K562 (cell line): Measurements from ENCODE around the gene CZIB. TPM values are rescaled to one million over a fixed set of nuclear protein-coding genes. Genes with fewer than 3 reads are reported as not detected.

Experiments
- ARID2 ChIP-seq: fragments of 450-650 bp; IDR thresholded peaks from 2 replicates; pipeline ENCODE4 v1.6.1; 2017; ENCODE audit warnings: antibody characterized with exemption, mild to moderate bottlenecking
- DIDO1 ChIP-seq: fragments of 450-650 bp; IDR thresholded peaks from 2 replicates; pipeline ENCODE4 v1.6.1; 2016; ENCODE audit warnings: low read depth, missing biosample characterization, missing genetic modification characterization
- E2F3 ChIP-seq: fragments of 250-450 bp; sonication (Bioruptor Pico); IDR thresholded peaks from 2 replicates; pipeline ENCODE4 v1.4.0; 2020; ENCODE audit warnings: mild to moderate bottlenecking
- FOXK2 ChIP-seq, 2 experiments: fragments of 450-650 bp; IDR thresholded peaks in 1 of 2; conservative IDR thresholded peaks in 1 of 2; 2 replicates each; pipeline ENCODE4 v1.6.1; 2016; ENCODE audit warnings: low read depth in 2 of 2, mild to moderate bottlenecking in 1 of 2
- HNRNPUL1 ChIP-seq: fragments of 200-400 bp; formaldehyde crosslinking; IDR thresholded peaks from 2 replicates; pipeline ENCODE4 v1.6.1; 2017; ENCODE audit warnings: low read length
- MCM2 ChIP-seq: fragments of 450-650 bp; IDR thresholded peaks from 2 replicates; pipeline ENCODE4 v1.6.1; 2017; ENCODE audit warnings: low read depth, mild to moderate bottlenecking
- MCM3 ChIP-seq: fragments of 450-650 bp; IDR thresholded peaks from 2 replicates; pipeline ENCODE4 v1.6.1; 2016
- MCM7 ChIP-seq, 2 experiments: fragments of 450-650 bp; IDR thresholded peaks; 2 replicates each; pipeline ENCODE4 v1.6.1; 2016 to 2018
- MXD1 ChIP-seq: fragments of 250-450 bp; sonication (Bioruptor Pico); IDR thresholded peaks from 2 replicates; pipeline ENCODE4 v1.8.0; 2021; ENCODE audit warnings: borderline replicate concordance, mild to moderate bottlenecking, moderate library complexity; ENCODE audit not compliant: poor library complexity, severe bottlenecking
- NR2F6 ChIP-seq: fragments of 450-650 bp; formaldehyde crosslinking; IDR thresholded peaks from 2 replicates; pipeline ENCODE4 v1.4.0; 2020; ENCODE audit warnings: mild to moderate bottlenecking
- OTX1 ChIP-seq: fragments of 450-650 bp; formaldehyde crosslinking; IDR thresholded peaks from 2 replicates; pipeline ENCODE4 v1.4.0; 2022; ENCODE audit warnings: mild to moderate bottlenecking
- PHF20 ChIP-seq: fragments of 450-650 bp; IDR thresholded peaks from 2 replicates; pipeline ENCODE4 v1.6.1; 2018; ENCODE audit not compliant: partially characterized antibody
- RBM34 ChIP-seq: fragments of 200-400 bp; formaldehyde crosslinking; IDR thresholded peaks from 2 replicates; pipeline ENCODE4 v1.6.1; 2018; ENCODE audit warnings: low read length, borderline replicate concordance; ENCODE audit not compliant: insufficient read depth
- RNF2 ChIP-seq: sonication (generic); IDR thresholded peaks from 2 replicates; pipeline ENCODE4 v1.6.1; 2016
- SMAD2 ChIP-seq: fragments of 150-350 bp; IDR thresholded peaks from 2 replicates; pipeline ENCODE4 v1.6.1; 2014; ENCODE audit warnings: low read depth, mild to moderate bottlenecking, low read length
- SP1 ChIP-seq: sonication (generic); formaldehyde crosslinking; IDR thresholded peaks from 2 replicates; pipeline ENCODE4 v1.8.1; 2022; ENCODE audit warnings: mild to moderate bottlenecking, missing genetic modification reagents
- TCFL5 ChIP-seq: fragments of 250-450 bp; sonication (Bioruptor Pico); conservative IDR thresholded peaks from 2 replicates; pipeline ENCODE4 v1.6.1; 2021; ENCODE audit warnings: mild to moderate bottlenecking, moderate library complexity, matching md5 sums
- ZFP30 ChIP-seq: fragments of 250-450 bp; sonication (Bioruptor Pico); IDR thresholded peaks from 2 replicates; pipeline ENCODE4 v1.8.0; 2022; ENCODE audit warnings: moderate library complexity, mild to moderate bottlenecking, inconsistent platforms, borderline replicate concordance
- ZNF197 ChIP-seq: fragments of 200-800 bp; sonication (Bioruptor generic); IDR thresholded peaks from 2 replicates; pipeline ENCODE4 v1.6.1; 2016; ENCODE audit warnings: low read depth, missing genetic modification characterization, missing compliant biosample characterization
- ZNF232 ChIP-seq: sonication (generic); formaldehyde crosslinking; IDR thresholded peaks from 2 replicates; pipeline ENCODE4 v1.8.0; 2022; ENCODE audit warnings: mild to moderate bottlenecking, missing genetic modification reagents
- polyA plus RNA-seq, 8 experiments: library from polyadenylated mRNA; depleted of rRNA in 4 of 8; stranded (reverse) in 5 of 8; unstranded in 3 of 8; fragments of >200 nt; fragmentation: Nextera tagmentation in 2 of 8; fragmentation: Illumina TruSeq in 1 of 8; extraction: Ambion mirVana in 2 of 8; extraction: Trizol in 1 of 8; gene quantifications; 2 replicates each; pipeline versions ENCODE4 v1.2.1 to v1.2.3, GENCODE V29; 2011 to 2014; ENCODE audit warnings: inconsistent platforms in 1 of 8, missing spikeins in 1 of 8
- total RNA-seq, 7 experiments: library from RNA; depleted of rRNA in 6 of 7; stranded (reverse); fragments of >200 nt in 6 of 7; fragmentation: Illumina TruSeq in 2 of 7; extraction: Trizol in 2 of 7; gene quantifications; 2 replicates each; pipeline versions ENCODE4 v1.2.1 to v1.2.3, GENCODE V29; 2011 to 2021; ENCODE audit warnings: low replicate concordance in 1 of 7
- TF ChIP-seq, protein P1 (sequence below): fragments of 250-450 bp; sonication (Bioruptor Pico); IDR thresholded peaks from 2 replicates; pipeline ENCODE4 v1.9.0; 2021; ENCODE audit warnings: mild to moderate bottlenecking, inconsistent platforms
- TF ChIP-seq, protein P2 (sequence below): fragments of 200-800 bp; sonication (Bioruptor generic); IDR thresholded peaks from 2 replicates; pipeline ENCODE4 v1.6.1; 2016; ENCODE audit warnings: missing genetic modification characterization, missing compliant biosample characterization

The CZIB gene
- total and polyA plus RNA-seq, 9 of the 15 experiments (the other 6 are each of a cell fraction or from before 2014, with no cell fraction given): 52.6 to 111 (median 80.0) TPM

DNA sequence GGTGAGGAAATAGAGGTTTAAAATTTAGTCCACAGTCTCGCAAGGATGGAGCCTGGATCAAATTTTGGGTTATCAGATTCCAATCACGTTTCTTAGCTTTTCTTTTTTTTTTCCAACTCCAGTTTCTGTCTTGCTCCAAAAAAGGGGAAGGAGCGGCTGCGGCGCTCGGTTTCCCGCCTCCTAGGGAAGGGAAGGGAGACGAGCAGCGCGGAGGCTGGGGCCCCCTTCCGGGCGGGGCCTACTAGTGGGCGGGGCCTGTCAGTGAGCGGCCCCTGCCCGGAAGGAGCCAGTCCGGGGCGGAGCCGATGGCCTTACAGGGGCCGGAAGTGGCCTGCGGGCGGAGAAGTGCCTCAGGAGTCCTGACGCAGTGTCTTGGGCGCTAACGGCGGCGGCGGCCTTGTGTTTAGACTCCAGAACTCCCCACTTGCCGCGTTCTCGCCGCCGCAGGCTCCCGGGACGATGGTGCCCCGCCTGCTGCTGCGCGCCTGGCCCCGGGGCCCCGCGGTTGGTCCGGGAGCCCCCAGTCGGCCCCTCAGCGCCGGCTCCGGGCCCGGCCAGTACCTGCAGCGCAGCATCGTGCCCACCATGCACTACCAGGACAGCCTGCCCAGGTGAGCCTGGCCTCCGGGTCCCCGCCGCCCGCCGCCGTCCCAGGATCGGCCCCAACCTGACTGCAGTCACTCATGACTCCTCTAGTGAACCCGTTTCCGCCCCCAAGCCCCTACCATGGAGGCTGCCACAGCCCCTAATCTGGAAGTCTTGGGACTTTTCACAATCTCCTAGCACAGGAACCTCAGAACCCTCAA, 23.7 kb downstream of the CZIB start, which contains the start of gene CPT2 (continued):
- TF ChIP-seq NR2F6 (CRISPR knock-in tag) (no peak), MCM7 (IDR thresholded peaks at IDR 0.05) (no peak), ARID2 (no peak), TCFL5 (no peak), SP1 (peak; percentile 65; the same call in 1 of the 2 replicates), ZNF232 (CRISPR knock-in tag) (no peak), E2F3 (peak; percentile 86), PHF20 (peak; percentile 77), ZNF197 (CRISPR knock-in tag) (no peak), ZFP30 (CRISPR knock-in tag) (no peak), RBM34 (no peak), MXD1 (CRISPR knock-in tag) (no peak), FOXK2 (conservative IDR thresholded peaks at IDR 0.05 in 1 of 2, IDR thresholded peaks at IDR 0.05 in 1 of 2; ENCODE audit: low read depth in 2 of 2) (no peak), DIDO1 (tag) (peak; percentile 57; the same call in 1 of the 2 replicates), MCM2 (no peak), OTX1 (no peak), MCM3 (no peak), SMAD2 (no peak), HNRNPUL1 (no peak), RNF2 (peak; percentile 72; the same call in 1 of the 2 replicates)
- TF ChIP-seq, protein P1, sequence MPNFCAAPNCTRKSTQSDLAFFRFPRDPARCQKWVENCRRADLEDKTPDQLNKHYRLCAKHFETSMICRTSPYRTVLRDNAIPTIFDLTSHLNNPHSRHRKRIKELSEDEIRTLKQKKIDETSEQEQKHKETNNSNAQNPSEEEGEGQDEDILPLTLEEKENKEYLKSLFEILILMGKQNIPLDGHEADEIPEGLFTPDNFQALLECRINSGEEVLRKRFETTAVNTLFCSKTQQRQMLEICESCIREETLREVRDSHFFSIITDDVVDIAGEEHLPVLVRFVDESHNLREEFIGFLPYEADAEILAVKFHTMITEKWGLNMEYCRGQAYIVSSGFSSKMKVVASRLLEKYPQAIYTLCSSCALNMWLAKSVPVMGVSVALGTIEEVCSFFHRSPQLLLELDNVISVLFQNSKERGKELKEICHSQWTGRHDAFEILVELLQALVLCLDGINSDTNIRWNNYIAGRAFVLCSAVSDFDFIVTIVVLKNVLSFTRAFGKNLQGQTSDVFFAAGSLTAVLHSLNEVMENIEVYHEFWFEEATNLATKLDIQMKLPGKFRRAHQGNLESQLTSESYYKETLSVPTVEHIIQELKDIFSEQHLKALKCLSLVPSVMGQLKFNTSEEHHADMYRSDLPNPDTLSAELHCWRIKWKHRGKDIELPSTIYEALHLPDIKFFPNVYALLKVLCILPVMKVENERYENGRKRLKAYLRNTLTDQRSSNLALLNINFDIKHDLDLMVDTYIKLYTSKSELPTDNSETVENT (CRISPR knock-in tag): peak; percentile 91
- TF ChIP-seq, protein P2, sequence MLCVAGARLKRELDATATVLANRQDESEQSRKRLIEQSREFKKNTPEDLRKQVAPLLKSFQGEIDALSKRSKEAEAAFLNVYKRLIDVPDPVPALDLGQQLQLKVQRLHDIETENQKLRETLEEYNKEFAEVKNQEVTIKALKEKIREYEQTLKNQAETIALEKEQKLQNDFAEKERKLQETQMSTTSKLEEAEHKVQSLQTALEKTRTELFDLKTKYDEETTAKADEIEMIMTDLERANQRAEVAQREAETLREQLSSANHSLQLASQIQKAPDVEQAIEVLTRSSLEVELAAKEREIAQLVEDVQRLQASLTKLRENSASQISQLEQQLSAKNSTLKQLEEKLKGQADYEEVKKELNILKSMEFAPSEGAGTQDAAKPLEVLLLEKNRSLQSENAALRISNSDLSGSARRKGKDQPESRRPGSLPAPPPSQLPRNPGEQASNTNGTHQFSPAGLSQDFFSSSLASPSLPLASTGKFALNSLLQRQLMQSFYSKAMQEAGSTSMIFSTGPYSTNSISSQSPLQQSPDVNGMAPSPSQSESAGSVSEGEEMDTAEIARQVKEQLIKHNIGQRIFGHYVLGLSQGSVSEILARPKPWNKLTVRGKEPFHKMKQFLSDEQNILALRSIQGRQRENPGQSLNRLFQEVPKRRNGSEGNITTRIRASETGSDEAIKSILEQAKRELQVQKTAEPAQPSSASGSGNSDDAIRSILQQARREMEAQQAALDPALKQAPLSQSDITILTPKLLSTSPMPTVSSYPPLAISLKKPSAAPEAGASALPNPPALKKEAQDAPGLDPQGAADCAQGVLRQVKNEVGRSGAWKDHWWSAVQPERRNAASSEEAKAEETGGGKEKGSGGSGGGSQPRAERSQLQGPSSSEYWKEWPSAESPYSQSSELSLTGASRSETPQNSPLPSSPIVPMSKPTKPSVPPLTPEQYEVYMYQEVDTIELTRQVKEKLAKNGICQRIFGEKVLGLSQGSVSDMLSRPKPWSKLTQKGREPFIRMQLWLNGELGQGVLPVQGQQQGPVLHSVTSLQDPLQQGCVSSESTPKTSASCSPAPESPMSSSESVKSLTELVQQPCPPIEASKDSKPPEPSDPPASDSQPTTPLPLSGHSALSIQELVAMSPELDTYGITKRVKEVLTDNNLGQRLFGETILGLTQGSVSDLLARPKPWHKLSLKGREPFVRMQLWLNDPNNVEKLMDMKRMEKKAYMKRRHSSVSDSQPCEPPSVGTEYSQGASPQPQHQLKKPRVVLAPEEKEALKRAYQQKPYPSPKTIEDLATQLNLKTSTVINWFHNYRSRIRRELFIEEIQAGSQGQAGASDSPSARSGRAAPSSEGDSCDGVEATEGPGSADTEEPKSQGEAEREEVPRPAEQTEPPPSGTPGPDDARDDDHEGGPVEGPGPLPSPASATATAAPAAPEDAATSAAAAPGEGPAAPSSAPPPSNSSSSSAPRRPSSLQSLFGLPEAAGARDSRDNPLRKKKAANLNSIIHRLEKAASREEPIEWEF (CRISPR knock-in tag): no peak
